Measurements from ENCODE around the gene WNT9A. TPM values are rescaled to one million over a fixed set of nuclear protein-coding genes. Genes with fewer than 3 reads are reported as not detected.

Gene WNT9A
- total RNA-seq, 1 experiment from 2014 or later, result 1.5 TPM

DNA sequence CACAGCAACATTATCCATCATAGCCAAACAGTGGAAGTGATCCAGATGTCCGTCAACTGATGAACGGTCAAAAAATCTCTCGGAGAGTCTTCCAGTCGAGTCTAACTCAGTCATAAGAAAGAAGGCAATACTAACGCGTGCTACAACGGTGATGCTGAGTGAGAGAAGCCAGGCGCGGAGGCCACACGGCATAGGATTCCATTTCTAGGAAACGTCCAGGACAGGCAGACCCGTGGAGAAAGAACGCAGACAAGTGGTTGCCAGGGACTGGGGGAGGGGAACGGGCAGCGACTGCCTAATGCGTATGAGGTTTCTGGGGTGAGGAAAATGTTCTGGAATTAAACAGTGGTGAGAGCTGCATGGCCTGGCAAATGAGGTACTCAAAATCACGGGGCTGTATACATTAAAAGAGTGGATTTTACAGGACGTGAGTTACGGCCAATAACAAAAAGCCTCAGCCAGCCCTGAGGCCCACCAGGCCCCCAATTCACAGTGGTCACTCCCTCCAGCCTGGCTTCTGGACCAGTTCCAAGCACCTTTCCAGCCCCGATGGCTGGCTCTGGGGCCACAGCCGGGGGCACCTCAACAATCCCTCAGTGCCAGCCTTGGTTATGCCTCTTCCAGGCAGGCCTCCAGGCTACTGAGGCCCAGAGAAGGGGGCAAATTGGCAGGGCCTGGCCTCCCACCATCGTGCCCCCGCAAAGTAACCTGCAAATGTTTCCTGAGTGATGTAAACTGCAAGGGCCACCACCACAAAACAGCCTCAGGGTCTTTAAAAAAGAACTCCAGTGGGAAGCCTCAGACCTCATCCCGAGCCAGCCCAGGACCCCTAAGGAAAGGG lies 3.4 kb downstream of the WNT9A start (continued):
- no peak for TF ChIP-seq CREB1 (CRISPR knock-in tag; IDR thresholded peaks at IDR 0.05)
- no peak for TF ChIP-seq NR1H2 (CRISPR knock-in tag; IDR thresholded peaks at IDR 0.05)
- TF ChIP-seq, protein P1, sequence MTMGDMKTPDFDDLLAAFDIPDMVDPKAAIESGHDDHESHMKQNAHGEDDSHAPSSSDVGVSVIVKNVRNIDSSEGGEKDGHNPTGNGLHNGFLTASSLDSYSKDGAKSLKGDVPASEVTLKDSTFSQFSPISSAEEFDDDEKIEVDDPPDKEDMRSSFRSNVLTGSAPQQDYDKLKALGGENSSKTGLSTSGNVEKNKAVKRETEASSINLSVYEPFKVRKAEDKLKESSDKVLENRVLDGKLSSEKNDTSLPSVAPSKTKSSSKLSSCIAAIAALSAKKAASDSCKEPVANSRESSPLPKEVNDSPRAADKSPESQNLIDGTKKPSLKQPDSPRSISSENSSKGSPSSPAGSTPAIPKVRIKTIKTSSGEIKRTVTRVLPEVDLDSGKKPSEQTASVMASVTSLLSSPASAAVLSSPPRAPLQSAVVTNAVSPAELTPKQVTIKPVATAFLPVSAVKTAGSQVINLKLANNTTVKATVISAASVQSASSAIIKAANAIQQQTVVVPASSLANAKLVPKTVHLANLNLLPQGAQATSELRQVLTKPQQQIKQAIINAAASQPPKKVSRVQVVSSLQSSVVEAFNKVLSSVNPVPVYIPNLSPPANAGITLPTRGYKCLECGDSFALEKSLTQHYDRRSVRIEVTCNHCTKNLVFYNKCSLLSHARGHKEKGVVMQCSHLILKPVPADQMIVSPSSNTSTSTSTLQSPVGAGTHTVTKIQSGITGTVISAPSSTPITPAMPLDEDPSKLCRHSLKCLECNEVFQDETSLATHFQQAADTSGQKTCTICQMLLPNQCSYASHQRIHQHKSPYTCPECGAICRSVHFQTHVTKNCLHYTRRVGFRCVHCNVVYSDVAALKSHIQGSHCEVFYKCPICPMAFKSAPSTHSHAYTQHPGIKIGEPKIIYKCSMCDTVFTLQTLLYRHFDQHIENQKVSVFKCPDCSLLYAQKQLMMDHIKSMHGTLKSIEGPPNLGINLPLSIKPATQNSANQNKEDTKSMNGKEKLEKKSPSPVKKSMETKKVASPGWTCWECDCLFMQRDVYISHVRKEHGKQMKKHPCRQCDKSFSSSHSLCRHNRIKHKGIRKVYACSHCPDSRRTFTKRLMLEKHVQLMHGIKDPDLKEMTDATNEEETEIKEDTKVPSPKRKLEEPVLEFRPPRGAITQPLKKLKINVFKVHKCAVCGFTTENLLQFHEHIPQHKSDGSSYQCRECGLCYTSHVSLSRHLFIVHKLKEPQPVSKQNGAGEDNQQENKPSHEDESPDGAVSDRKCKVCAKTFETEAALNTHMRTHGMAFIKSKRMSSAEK (CRISPR knock-in tag; IDR thresholded peaks at IDR 0.05; ENCODE audit: borderline replicate concordance), result no peak
- no peak for TF ChIP-seq TCF7 (CRISPR knock-in tag; IDR thresholded peaks at IDR 0.05; ENCODE audit: low read depth)
- TF ChIP-seq TEAD4 (CRISPR knock-in tag; IDR thresholded peaks at IDR 0.05), result no peak
- TF ChIP-seq RORB (CRISPR knock-in tag; IDR thresholded peaks at IDR 0.05), result no peak
- TF ChIP-seq, protein P2, sequence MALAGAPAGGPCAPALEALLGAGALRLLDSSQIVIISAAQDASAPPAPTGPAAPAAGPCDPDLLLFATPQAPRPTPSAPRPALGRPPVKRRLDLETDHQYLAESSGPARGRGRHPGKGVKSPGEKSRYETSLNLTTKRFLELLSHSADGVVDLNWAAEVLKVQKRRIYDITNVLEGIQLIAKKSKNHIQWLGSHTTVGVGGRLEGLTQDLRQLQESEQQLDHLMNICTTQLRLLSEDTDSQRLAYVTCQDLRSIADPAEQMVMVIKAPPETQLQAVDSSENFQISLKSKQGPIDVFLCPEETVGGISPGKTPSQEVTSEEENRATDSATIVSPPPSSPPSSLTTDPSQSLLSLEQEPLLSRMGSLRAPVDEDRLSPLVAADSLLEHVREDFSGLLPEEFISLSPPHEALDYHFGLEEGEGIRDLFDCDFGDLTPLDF (CRISPR knock-in tag; IDR thresholded peaks at IDR 0.05), result no peak
- TF ChIP-seq, protein P3, sequence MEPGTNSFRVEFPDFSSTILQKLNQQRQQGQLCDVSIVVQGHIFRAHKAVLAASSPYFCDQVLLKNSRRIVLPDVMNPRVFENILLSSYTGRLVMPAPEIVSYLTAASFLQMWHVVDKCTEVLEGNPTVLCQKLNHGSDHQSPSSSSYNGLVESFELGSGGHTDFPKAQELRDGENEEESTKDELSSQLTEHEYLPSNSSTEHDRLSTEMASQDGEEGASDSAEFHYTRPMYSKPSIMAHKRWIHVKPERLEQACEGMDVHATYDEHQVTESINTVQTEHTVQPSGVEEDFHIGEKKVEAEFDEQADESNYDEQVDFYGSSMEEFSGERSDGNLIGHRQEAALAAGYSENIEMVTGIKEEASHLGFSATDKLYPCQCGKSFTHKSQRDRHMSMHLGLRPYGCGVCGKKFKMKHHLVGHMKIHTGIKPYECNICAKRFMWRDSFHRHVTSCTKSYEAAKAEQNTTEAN (CRISPR knock-in tag; IDR thresholded peaks at IDR 0.05), result no peak

DNA sequence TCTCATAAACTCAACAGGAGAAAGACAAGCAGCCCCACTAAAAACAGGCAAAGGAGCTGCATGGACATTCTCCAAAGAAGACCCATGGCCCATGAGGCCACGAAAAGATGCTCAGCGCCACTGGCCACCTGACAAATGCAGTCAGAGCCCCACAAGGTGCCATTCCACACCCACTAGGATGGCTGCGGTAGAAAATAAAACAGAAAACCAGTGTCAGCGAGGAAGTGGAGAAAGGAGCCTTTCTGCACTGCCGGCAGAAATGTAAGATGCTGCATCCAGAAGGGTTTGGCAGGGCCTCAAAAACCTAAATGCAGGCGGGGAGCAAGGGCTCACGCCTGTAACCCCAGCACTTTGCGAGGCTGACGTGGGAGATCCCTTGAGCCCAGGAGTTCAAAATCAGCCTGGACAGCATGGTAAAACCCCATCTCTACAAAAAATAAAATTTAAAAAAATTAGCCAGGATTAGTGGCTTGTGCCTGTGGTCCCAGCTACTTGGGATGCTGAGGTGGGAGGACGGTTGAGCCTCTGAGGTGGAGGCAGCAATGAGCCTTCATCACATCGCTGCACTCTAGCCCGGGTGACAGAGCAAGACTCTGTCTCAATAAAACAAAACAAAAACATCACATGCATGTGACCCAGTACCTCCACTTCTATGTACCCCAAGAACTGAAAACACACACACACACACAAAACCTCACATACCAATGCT lies 4.2 kb downstream of the WNT9A start:
- ATAC-seq, result no peak
- H3K36me3 Mint-ChIP-seq, result no peaks in the 10 kb centered on the region
- ChIA-PET POLR2A (no interaction called here), CTCF (interaction anchor here (0.7 to 1.5 kb wide), 2 partner anchors 10 to 181 kb away, joined by 4 read pairs; no protein-coding TSS in a partner anchor)
- no peak overlapping the region for H3K27ac Mint-ChIP-seq
- TF ChIP-seq GABPB1 (CRISPR knock-in tag; IDR thresholded peaks at IDR 0.05), result no peak
- no peak for TF ChIP-seq TCF7 (CRISPR knock-in tag; IDR thresholded peaks at IDR 0.05; ENCODE audit: low read depth)
- TF ChIP-seq, protein P4, sequence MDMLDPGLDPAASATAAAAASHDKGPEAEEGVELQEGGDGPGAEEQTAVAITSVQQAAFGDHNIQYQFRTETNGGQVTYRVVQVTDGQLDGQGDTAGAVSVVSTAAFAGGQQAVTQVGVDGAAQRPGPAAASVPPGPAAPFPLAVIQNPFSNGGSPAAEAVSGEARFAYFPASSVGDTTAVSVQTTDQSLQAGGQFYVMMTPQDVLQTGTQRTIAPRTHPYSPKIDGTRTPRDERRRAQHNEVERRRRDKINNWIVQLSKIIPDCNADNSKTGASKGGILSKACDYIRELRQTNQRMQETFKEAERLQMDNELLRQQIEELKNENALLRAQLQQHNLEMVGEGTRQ (CRISPR knock-in tag; IDR thresholded peaks at IDR 0.05), result no peak
- TF ChIP-seq TEAD4 (CRISPR knock-in tag; IDR thresholded peaks at IDR 0.05), result no peak
- TF ChIP-seq, protein P5, sequence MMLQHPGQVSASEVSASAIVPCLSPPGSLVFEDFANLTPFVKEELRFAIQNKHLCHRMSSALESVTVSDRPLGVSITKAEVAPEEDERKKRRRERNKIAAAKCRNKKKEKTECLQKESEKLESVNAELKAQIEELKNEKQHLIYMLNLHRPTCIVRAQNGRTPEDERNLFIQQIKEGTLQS (CRISPR knock-in tag; conservative IDR thresholded peaks at IDR 0.05), result no peak
- no peak for TF ChIP-seq TEAD1 (CRISPR knock-in tag; IDR thresholded peaks at IDR 0.05)
- TF ChIP-seq, protein P6, sequence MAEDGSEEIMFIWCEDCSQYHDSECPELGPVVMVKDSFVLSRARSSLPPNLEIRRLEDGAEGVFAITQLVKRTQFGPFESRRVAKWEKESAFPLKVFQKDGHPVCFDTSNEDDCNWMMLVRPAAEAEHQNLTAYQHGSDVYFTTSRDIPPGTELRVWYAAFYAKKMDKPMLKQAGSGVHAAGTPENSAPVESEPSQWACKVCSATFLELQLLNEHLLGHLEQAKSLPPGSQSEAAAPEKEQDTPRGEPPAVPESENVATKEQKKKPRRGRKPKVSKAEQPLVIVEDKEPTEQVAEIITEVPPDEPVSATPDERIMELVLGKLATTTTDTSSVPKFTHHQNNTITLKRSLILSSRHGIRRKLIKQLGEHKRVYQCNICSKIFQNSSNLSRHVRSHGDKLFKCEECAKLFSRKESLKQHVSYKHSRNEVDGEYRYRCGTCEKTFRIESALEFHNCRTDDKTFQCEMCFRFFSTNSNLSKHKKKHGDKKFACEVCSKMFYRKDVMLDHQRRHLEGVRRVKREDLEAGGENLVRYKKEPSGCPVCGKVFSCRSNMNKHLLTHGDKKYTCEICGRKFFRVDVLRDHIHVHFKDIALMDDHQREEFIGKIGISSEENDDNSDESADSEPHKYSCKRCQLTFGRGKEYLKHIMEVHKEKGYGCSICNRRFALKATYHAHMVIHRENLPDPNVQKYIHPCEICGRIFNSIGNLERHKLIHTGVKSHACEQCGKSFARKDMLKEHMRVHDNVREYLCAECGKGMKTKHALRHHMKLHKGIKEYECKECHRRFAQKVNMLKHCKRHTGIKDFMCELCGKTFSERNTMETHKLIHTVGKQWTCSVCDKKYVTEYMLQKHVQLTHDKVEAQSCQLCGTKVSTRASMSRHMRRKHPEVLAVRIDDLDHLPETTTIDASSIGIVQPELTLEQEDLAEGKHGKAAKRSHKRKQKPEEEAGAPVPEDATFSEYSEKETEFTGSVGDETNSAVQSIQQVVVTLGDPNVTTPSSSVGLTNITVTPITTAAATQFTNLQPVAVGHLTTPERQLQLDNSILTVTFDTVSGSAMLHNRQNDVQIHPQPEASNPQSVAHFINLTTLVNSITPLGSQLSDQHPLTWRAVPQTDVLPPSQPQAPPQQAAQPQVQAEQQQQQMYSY (CRISPR knock-in tag; IDR thresholded peaks at IDR 0.05), result no peak
- TF ChIP-seq, protein P7, sequence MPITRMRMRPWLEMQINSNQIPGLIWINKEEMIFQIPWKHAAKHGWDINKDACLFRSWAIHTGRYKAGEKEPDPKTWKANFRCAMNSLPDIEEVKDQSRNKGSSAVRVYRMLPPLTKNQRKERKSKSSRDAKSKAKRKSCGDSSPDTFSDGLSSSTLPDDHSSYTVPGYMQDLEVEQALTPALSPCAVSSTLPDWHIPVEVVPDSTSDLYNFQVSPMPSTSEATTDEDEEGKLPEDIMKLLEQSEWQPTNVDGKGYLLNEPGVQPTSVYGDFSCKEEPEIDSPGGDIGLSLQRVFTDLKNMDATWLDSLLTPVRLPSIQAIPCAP (CRISPR knock-in tag; IDR thresholded peaks at IDR 0.05), result no peak
- peaks cover 6% of the 10 kb centered on the region for H3K27me3 Mint-ChIP-seq (ENCODE audit: low read depth)
- DNase-seq (ENCODE audit: low spot score), result no peak
- no peaks in the 10 kb centered on the region for H3K9me3 Mint-ChIP-seq
- H3K4me1 Mint-ChIP-seq, result peaks cover 6% of the 10 kb centered on the region
- H3K4me3 Mint-ChIP-seq, result no peak overlapping the region
